NCI-H748 treated with DMSO at 0.1 percent for 48 hours (cell line): ENCODE measurements around the gene CBARP.

Source experiments
- DNase-seq: peaks from one replicate; lab custom pipeline; 2025; lab: John Stamatoyannopoulos, UW

CBARP gene

GRCh38 chr19:1226227-1226518 is 11.6 kb downstream of the CBARP start:
- no peak for DNase-seq

DNA sequence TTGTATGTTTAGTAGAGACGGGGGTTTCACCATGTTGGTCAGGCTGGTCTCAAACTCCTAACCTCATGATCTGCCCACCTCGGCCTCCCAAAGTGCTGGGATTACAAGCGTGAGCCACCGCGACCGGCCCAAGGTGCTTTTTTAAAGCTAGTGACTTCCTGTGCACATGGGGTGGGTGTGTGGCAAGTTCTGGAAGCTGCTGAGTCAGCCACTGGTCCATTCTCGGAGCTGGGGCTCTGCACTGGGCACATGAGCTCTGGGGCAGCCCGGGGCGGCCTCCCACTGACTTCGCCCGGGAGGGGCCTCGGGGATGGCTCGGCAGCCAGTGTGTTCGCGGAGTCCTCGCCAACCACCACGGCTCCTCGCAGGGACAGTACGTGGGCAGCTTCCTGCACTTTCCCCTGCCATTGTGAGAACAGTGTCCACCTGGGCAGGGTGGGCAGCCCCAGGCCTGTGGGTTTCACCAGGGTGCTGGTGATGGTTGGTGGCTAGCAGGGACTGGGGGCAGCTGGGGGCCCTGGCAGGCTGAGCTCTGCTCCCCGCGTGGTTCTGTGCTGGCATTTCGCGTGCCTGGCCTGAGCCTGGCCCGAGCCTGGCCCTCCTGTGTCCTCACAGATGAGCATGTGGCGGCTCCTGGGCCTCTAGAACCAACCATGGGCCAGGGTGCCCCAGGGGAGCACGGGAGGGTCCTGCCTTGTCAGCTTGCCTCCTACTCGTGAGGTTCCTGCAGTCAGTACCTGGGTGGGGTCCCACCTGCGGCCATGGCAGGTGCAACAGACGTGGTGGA is 12.2 kb downstream of the CBARP start:
- no peak for DNase-seq

GRCh38 chr19:1224847-1225246 is 13.0 kb downstream of the CBARP start:
- DNase-seq, result no peak

GRCh38 chr19:1224047-1224825 is 13.6 kb downstream of the CBARP start:
- DNase-seq, result no peak

DNA sequence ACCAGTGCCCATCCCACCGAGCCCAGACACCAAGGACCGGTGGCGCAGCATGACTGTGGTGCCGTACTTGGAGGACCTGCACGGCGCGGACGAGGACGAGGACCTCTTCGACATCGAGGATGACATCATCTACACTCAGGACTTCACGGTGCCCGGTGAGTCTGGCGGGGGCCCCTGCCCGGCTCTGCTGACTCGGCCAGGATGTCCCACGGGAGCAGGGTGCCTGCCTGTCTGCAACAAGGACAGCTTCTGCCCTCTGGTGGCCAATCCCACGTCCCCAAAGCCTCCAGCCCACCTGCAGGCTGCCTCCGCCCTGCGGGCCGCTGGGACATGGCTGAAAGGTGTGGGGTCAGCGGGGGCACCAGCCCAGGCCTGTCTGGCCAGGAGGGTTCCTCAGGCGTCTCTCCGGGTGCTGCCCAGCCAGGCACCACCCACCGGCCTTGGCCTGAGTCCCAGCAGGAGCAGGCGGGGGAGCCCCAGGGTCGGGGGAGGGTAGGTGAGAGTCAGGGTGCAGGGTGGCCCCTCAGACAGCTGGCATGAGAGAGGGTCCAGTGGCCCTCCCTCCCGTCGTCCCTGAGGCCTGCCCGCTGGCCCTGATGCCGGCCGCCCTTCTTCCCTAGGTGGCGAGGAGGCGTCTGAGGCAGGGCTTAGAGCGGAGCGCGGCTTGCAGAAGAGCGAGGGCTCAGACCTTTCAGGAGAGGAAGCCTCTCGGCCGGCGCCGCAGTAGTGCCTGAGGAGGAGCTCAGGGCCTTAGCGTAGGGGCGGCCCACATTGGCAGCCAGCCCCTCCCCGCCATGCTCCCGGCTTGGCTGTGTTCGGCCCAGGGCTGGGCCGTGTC is 14.6 kb downstream of the CBARP start:
- no peak for DNase-seq

DNA sequence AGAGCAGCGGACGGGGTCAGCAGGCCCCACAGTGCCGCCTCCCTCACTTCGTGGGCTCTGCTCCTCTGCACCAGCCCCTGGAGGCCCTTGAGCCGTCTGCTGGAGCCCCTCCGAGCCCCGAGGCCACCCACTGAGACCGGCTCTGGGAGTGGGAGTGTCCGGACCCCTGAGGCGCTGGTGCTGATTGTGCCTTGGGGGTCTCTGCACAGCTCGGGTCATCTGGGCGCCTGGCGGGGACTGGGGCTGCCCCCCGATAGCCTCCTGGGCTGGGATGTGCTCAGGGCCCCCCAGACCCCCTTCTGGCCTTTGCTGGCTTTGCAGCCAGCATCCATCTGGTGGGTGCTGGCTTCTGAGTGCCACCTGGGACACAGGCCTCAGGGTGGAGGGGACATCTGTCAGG is 15.4 kb downstream of the CBARP start:
- no peak for DNase-seq

GRCh38 chr19:1221904-1222255 is 15.9 kb downstream of the CBARP start:
- DNase-seq, result no peak

GRCh38 chr19:1220976-1221903 is 16.6 kb downstream of the CBARP start:
- no peak for DNase-seq

- no peak for DNase-seq
These were observed 17.3 kb downstream of the CBARP start for GRCh38 chr19:1220477-1220930.

DNA sequence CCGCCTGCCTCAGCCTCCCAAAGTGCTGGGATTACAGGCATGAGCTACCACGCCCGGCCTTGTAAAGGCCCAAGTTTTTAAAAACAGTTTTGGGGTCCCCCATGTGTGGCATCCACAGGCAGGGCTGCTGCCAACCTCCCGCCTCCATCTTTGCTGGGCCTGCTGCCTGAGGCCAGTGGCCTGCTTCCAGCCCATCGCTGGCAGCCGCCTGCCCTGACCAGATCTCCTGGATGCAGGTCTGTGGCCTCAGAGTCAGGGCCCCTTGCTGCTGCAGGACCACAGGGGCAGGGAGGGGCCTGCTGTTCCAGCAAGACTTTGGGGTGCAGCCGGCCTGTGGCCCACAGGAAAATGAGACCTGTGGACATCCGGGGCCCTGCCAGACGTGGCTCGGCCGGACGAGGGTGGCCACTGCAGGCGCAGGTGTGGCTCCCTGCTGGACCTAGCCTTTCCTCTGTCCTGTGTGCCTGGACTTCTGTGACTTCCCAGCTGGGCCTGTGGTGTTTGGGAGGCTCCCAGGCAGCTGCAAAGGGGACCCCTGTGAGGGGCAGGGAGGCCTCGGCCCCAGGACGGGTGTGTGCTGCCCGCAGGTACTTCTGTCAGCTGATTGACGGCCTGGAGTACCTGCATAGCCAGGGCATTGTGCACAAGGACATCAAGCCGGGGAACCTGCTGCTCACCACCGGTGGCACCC is 17.9 kb downstream of the CBARP start:
- DNase-seq, result no peak

DNA sequence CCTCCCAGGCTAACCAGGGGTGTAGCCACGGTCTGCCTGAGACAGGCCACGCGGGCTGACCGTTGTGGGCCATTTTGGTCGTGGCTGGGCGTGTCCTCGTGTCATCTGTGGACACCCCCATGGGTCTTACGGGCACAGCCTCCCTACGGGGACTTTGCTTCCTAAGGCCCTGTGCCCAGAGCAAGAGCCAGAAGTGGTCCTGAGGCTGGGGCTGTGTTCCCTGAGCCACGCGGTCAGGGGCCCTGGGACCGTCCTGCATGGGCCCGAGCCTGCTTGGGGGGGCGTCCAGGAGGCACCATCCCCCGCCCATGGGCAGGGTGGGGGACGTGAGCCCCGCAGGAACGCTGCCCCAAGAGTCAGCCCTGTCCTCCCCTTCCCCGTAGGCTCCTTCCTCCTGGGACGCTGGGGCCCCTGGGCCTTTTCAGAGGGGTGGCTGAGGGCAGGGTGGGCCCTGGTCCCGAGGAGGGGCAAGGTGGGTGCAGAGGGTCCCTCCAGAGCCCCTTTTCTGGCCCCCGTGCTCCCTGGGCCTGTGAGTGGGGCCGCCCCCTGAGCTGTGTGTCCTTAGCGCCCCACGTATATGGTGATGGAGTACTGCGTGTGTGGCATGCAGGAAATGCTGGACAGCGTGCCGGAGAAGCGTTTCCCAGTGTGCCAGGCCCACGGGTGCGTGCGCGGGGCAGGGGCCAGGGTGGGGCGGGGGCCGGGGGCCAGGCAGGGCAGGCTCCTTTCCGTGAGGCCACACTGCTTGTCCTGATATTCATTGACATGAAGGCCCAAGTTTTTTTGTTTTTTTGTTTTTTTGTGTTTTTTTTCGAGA is 18.8 kb downstream of the CBARP start:
- no peak for DNase-seq

GRCh38 chr19:1217366-1217765 is 20.4 kb downstream of the CBARP start:
- no peak for DNase-seq

- no peak for DNase-seq
These were observed 21.0 kb downstream of the CBARP start for GRCh38 chr19:1216756-1217155.

DNA sequence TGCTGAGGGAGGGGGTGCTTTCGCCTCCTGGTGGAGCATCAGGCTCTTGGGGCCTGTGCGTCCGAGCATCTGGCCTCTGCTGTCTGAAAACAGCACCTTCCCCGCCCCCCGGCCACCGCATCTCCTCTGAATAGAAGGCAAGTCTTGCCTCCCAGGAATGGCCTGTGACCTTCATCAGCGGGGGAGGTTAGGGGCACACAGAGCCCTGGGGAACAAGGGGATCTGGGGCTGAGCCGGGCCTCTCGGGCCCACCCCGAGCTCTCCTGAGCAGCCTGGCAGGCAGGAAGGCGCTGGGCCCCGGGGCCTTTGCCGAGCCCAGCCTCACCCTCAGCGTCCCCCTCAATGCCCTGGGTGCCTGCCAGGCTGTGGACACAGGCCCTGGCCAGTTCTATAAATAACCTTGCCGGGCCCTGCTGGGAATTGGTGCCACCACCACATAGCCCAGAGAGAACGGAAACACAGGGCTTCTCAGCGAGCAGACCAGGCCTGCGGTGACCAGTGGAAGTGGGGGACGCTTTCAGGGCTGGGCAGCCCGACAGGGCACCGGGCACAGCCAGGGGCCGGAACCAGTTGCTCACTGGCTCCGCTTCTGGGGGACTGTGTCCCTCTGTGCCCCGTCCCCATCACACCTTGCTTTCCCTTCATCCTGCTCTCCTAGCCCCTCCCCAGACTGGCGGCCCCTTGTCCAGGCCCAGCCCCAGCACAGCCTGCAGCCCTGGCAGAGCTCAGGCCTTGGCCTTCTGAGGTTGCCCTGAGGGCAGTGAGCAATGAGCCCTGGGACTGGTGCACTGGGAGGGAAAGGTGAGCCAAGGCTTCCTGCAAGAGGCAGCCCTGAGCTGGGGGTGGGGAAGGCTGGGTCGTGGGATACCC is 22.7 kb downstream of the CBARP start:
- no peak for DNase-seq

- DNase-seq, result no peak
These were observed 23.4 kb downstream of the CBARP start for GRCh38 chr19:1214299-1214861.

- DNase-seq, result no peak
These were observed 24.2 kb downstream of the CBARP start for GRCh38 chr19:1213391-1214286.

DNA sequence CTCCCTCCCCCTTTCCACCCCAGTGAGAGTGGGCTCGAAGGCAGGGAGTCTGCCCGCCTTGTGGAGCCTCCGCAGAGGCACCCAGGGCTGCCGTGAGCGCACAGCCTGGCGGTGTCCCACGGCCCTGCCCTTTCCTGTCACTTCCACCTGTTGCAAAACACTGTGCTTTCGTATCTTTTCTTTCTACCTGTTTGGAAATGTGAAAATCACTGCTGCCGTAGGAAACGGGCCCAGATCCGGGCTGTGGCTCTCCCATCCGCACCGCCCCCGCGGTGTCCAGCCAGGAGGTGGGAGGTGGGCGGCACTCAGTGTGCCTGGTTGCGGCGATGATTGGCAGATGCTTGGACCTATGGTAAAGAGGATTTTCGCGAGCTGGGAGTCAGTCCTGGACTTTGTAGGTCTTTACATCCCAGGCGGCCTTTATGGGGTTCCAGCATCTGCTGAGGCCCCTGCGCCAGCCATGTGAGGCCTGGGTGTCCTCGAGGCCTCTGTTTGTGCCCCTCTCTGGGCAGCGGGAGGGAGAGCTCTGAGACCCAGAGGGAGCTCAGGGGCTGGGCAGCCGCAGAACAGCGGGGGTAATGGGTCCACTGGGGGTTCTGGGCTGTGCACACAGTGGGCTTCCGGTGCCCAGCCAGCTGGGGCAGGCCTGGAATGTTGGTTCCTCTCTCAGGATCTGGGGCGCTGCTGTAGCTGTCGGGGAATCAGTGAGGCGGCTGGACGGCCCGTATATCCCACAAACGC is 26.1 kb downstream of the CBARP start:
- no peak for DNase-seq
